ENCODE measurements around the gene CNTNAP2. TPM values are rescaled to one million over a fixed set of nuclear protein-coding genes. Genes with fewer than 3 reads are reported as not detected.

CNTNAP2 gene
- total and polyA plus RNA-seq, 12 donors = 0.07 to 0.77 (median 0.24) TPM

DNA sequence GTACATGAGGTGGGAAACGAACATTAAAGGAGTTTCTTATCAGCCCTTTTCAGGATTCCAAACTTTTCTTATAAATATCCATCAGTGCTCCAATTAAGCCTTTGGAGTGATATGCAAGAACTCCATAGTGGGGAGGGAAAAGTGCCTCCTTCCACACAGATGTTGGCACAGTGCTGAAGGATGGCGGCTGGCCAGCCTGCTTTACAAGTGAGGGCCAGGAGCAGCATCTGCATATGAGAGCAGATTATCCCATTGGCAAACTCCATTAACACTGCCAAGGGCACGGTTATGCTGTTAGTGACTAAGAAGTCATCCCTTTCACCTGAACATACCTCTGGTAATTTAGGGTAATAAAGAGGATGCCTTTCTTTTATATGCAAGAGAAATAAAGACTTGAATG is 543.1 kb downstream of the CNTNAP2 start:
- TF ChIP-seq, protein P1, sequence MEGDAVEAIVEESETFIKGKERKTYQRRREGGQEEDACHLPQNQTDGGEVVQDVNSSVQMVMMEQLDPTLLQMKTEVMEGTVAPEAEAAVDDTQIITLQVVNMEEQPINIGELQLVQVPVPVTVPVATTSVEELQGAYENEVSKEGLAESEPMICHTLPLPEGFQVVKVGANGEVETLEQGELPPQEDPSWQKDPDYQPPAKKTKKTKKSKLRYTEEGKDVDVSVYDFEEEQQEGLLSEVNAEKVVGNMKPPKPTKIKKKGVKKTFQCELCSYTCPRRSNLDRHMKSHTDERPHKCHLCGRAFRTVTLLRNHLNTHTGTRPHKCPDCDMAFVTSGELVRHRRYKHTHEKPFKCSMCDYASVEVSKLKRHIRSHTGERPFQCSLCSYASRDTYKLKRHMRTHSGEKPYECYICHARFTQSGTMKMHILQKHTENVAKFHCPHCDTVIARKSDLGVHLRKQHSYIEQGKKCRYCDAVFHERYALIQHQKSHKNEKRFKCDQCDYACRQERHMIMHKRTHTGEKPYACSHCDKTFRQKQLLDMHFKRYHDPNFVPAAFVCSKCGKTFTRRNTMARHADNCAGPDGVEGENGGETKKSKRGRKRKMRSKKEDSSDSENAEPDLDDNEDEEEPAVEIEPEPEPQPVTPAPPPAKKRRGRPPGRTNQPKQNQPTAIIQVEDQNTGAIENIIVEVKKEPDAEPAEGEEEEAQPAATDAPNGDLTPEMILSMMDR (IDR thresholded peaks at IDR 0.05) = no peak
- Histone ChIP-seq H3K4me3 (no peak overlapping the region), H3K9me3 (no peaks in the 10 kb centered on the region), H3K36me3 (no peaks in the 10 kb centered on the region), H3K27ac (no peak overlapping the region), H3K4me1 (no peaks in the 10 kb centered on the region), H3K27me3 (no peaks in the 10 kb centered on the region)
- no peak for DNase-seq
- ATAC-seq = no peak
- WGBS, 2 donors = 58 to 65% methylated on average over 3 of the region's 3 CpGs
- intact Hi-C loops (cut with DNase I) = loop anchor here in 1 of 10 donors (10.0 kb wide), 1 partner anchor 65 kb away; no protein-coding TSS in a partner anchor

GRCh38 chr7:146660839-146661238 is 544.2 kb downstream of the CNTNAP2 start:
- no peak overlapping the region for H3K4me3 ChIP-seq
- H3K4me1 ChIP-seq = no peaks in the 10 kb centered on the region
- no peaks in the 10 kb centered on the region for H3K36me3 ChIP-seq
- peaks cover 0 to under 1% (median 0%) of the 10 kb centered on the region in 11 donors for H3K9me3 ChIP-seq
- 12 to 15% methylated on average over 5 of the region's 5 CpGs for WGBS, 2 donors
- TF ChIP-seq, protein P1 (IDR thresholded peaks at IDR 0.05) = no peak
- ATAC-seq (no peak), DNase-seq (no peak)
- H3K27me3 ChIP-seq = no peaks in the 10 kb centered on the region
- intact Hi-C loops (cut with DNase I) = no loop called here
- H3K27ac ChIP-seq = no peak overlapping the region

- DNase-seq = no peak
- Histone ChIP-seq H3K27ac (no peak overlapping the region), H3K9me3 (peaks cover 0 to 7% (median 0%) of the 10 kb centered on the region in 11 donors), H3K4me3 (no peak overlapping the region), H3K36me3 (no peaks in the 10 kb centered on the region), H3K4me1 (no peaks in the 10 kb centered on the region), H3K27me3 (no peaks in the 10 kb centered on the region)
- intact Hi-C loops (cut with DNase I) = no loop called here
- no peak for ATAC-seq
- TF ChIP-seq, protein P1 (IDR thresholded peaks at IDR 0.05) = no peak
Measured at GRCh38 chr7:146661435-146661834, 544.8 kb downstream of the CNTNAP2 start.

- DNase-seq (no peak), ATAC-seq (no peak)
- H3K4me3 ChIP-seq = no peak overlapping the region
- no peaks in the 10 kb centered on the region for H3K27me3 ChIP-seq
- H3K9me3 ChIP-seq = peaks cover 0 to 11% (median 0%) of the 10 kb centered on the region in 11 donors
- no peaks in the 10 kb centered on the region for H3K4me1 ChIP-seq
- no peaks in the 10 kb centered on the region for H3K36me3 ChIP-seq
- no peak overlapping the region for H3K27ac ChIP-seq
- intact Hi-C loops (cut with DNase I) = no loop called here
- 75 to 76% methylated on average over 12 of the region's 12 CpGs for WGBS, 2 donors
- TF ChIP-seq, protein P1 (IDR thresholded peaks at IDR 0.05) = no peak
Measured at GRCh38 chr7:146661929-146662328, 545.3 kb downstream of the CNTNAP2 start.

Data from heart right ventricle (tissue), 16 donors.